Measurements from ENCODE around the gene SPRY1.
A peak's percentile ranks its signal among the peaks of the same experiment; 100 is the strongest.

SPRY1 gene

GRCh38 chr4:123379392-123379791 is 17.2 kb upstream of the SPRY1 start:
- no peak for DNase-seq (ENCODE audit: low spot score)

GRCh38 chr4:123380728-123381716 is 15.6 kb upstream of the SPRY1 start:
- DNase-seq (ENCODE audit: low spot score), result no peak

- DNase-seq (ENCODE audit: low spot score), result no peak
Measured at GRCh38 chr4:123381996-123382395, 14.6 kb upstream of the SPRY1 start.

- DNase-seq (ENCODE audit: low spot score), result no peak
Measured at GRCh38 chr4:123383566-123383965, 13.0 kb upstream of the SPRY1 start.

GRCh38 chr4:123386609-123387008 is 10.0 kb upstream of the SPRY1 start:
- no peak for DNase-seq (ENCODE audit: low spot score)

- no peak for DNase-seq (ENCODE audit: low spot score)
Measured at GRCh38 chr4:123390846-123391456, 5.6 kb upstream of the SPRY1 start.

GRCh38 chr4:123393721-123394120 is 2.9 kb upstream of the SPRY1 start:
- no peak for DNase-seq (ENCODE audit: low spot score)

GRCh38 chr4:123397144-123398065 is 810 bp downstream of the SPRY1 start:
- peak; percentile 12 for DNase-seq (ENCODE audit: low spot score)

- DNase-seq (ENCODE audit: low spot score), result peak; percentile 26
Measured at GRCh38 chr4:123398066-123398852, 1.7 kb downstream of the SPRY1 start.

- no peak for DNase-seq (ENCODE audit: low spot score)
Measured at GRCh38 chr4:123398853-123399626, 2.4 kb downstream of the SPRY1 start.

- no peak for DNase-seq (ENCODE audit: low spot score)
Measured at GRCh38 chr4:123399627-123400358, 3.2 kb downstream of the SPRY1 start.

- no peak for DNase-seq (ENCODE audit: low spot score)
Measured at GRCh38 chr4:123401271-123402120, 4.9 kb downstream of the SPRY1 start.

GRCh38 chr4:123402121-123402465 is 5.5 kb downstream of the SPRY1 start:
- DNase-seq (ENCODE audit: low spot score), result no peak

- DNase-seq (ENCODE audit: low spot score), result no peak
Measured at GRCh38 chr4:123403080-123403604, 6.5 kb downstream of the SPRY1 start.

GRCh38 chr4:123404533-123404932 is 7.9 kb downstream of the SPRY1 start:
- no peak for DNase-seq (ENCODE audit: low spot score)

GRCh38 chr4:123405267-123405865 is 8.8 kb downstream of the SPRY1 start:
- DNase-seq (ENCODE audit: low spot score), result no peak

- DNase-seq (ENCODE audit: low spot score), result no peak
Measured at GRCh38 chr4:123406872-123407271, 10.3 kb downstream of the SPRY1 start.

GRCh38 chr4:123408471-123409084 is 12.0 kb downstream of the SPRY1 start:
- DNase-seq (ENCODE audit: low spot score), result no peak

Data from hematopoietic multipotent progenitor cell treated with erythropoietin and hydrocortisone succinate and interleukin-3 and kit ligand, for 17 days (in vitro differentiated cells).